ENCODE measurements around the gene ATP1B1.

The ATP1B1 gene

DNA sequence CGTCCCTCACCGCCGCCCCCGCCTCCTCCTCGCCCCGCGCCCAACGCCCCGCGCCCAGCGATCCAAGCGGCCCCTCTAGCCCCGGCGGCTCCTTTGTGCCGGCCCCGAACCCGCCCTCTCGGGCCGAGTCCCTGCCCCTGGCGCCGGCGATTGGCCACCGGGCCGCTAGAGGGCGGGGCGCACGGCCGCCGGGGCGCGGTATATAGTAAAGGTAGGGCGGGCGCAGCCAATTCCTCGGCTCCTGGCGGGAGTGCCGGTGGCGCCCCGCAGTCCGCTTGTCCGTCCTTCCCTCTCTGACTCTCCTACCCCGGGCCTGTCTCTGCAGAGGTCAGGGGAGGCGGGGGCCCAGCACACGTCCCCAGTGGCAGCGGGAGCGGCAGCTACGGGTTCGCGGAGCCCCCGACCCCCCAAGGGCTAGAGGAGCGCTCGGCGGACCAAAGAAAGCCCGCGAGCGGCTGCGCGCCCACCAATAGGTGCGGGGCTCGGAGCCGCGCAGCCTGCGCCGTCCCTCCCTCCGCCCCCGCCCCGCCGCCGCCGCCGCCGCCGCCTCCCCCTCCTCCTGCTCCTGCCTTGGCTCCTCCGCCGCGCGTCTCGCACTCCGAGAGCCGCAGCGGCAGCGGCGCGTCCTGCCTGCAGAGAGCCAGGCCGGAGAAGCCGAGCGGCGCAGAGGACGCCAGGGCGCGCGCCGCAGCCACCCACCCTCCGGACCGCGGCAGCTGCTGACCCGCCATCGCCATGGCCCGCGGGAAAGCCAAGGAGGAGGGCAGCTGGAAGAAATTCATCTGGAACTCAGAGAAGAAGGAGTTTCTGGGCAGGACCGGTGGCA is at the start of gene ATP1B1:
ATP1B1 (plus strand) TSS at position 596 of the 826 bp plus-strand sequence; CDS start at position 736, 140 bp downstream.
- peak; percentile 95 for DNase-seq (ENCODE audit: low spot score)

DNA sequence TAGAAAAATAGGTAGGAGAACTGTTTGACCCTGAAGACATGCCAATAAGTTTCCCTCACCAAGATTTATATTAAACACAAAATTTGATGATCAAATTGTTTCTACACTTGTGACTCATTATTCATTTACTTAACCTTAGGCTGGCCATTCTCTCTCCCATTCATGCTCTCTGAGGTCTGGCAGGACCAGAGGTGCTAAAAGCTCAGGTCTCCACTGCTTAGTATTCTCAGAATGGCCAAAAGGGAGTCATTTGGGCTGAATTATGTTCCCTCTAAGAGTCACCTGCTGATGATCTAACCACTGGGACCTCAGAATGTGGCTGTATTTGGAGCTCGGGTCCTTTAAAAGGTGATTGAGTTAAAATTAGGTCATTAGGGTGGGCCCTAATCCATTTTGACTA is 47.1 kb upstream of the ATP1B1 start:
- DNase-seq (ENCODE audit: low spot score): no peak

DNA sequence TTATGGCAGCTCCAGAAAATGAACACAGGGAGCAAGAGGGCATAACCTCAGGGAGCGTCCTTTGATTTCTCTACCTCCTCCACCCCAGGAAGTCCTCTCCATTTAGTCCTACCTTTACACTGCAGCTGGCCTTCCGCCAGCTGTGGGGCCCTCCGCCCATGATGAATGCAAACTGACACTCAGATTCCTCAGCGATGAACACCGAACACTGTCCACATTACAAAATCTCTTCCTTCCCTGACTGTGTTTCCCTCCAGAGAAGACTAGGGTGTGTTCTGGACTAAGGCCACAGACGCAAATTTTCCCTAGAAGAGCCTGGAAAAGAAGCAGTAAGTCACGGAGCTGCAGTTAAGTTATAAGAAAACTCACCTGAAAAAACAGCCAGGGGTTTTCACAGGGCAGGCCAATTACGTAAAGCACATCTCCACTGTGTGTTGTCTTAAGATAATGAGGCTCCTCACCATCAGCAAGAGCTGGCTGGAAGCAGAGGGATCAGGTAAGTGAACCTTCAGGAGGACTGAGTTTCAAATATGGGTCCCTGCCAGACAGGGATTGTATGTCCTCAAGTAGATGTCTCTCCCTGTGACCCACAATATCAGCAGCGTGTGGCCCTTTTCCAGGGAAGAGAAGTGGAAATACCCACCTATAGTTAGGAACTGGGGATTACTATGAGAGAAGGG is 46.3 kb upstream of the ATP1B1 start:
- no peak for DNase-seq (ENCODE audit: low spot score)

DNA sequence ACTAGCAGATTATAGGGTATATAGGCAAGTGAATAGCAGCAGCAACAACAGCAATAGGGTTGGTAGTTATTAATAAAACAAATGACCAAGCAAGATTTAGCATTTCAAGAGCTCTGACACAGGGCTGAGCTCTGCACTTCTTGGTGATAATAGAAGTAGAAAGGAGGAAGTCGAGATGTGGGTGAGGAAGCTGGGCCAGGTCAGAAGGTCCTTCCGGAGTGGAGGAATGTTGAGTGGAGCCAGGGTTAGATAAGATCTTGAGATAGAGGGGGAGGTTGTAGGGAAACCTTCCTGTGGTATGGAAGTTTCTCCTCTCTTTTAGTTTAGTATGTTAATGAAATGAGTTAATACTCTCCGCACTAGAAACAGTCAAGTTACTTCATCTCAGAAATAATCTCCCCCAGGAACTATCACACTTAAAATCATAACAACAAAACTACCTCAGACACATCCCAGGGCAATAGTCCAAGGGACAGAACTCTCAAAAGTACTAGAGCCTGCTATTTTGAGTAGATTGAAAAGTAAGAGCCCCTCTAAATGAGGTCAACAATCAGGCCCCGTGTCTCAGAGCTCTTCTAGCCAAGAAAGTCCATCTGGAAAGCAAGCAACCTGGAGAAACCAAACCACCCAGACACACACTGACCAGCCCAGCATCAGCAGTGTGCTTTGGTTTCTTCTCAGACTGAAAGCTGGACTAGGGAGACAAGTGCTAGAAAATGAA is 45.4 kb upstream of the ATP1B1 start:
- no peak for DNase-seq (ENCODE audit: low spot score)

DNA sequence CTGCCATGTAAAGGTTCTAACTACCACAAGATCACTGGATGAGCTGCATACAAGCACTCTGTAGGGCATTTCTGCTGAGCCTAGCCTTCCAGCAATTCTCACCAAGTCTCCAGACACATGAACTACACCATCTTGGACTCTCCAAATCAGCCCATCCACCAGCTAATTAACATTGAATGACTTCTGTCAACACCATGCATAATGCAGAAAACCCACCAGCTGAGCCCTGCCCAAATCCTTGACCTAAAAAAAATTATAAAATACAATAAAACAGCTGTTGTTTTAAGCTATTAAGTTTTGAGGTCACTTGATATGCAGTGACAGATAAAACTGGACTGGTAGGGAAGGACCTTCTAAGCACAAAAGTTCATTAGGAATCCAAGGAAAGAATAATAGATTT is 44.3 kb upstream of the ATP1B1 start:
- DNase-seq (ENCODE audit: low spot score): no peak

DNA sequence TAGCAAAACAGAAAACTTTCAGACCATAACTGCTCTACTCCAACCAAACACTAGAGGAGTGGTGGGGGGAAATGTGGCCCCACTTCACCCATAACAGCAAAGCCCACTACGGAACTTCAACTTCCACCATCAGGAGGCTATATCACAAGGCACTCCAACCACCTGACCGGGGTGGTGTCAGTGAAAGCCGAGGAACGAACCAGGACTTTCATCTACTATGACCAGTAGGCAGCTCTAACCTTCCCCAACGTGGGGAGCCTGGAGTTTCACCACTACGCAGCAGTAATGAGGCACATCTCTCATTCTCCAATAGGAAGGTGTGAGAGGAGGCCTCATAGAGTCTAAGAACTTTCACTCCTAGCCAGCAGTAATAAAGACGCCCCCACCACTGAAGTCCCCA is 42.4 kb upstream of the ATP1B1 start:
- DNase-seq (ENCODE audit: low spot score): no peak

DNA sequence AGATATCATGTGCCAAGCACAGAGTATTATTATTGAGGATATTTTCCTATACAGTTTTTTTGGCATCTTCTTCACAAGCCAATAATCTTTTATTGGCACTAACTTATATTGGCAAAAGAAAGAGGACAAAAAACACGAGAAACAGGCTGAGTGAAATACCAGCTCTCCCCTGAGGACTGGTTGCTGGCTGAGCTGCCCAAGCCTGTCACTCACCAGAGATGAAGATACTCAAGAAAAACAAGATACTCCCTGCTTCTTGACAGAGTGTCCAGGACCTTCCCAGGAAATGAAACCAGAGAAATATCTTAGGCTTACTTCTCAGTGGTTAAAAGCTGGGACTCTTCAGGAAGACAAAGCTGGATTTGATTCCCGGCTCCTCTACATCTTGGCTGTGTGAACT is 35.9 kb upstream of the ATP1B1 start:
- DNase-seq (ENCODE audit: low spot score): no peak

DNA sequence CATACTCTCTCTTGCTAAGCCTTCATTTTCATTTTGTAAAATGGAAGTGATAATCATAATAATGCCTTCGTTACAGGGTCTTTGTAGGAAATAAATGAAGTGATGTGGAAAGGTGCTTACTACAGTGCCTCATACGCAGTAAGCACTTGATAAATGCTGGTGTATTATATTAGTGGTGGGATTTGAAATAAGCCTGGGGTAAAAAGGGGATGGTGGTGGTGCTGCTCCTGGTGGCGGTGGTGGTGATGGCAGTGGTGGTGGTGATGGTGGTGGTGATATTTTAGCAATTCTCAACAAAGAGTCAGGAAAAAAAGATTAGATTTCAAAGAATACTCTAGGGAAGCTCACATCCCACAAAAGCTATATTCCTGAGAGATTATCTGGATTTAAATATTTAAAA is 35.5 kb upstream of the ATP1B1 start:
- no peak for DNase-seq (ENCODE audit: low spot score)

DNA sequence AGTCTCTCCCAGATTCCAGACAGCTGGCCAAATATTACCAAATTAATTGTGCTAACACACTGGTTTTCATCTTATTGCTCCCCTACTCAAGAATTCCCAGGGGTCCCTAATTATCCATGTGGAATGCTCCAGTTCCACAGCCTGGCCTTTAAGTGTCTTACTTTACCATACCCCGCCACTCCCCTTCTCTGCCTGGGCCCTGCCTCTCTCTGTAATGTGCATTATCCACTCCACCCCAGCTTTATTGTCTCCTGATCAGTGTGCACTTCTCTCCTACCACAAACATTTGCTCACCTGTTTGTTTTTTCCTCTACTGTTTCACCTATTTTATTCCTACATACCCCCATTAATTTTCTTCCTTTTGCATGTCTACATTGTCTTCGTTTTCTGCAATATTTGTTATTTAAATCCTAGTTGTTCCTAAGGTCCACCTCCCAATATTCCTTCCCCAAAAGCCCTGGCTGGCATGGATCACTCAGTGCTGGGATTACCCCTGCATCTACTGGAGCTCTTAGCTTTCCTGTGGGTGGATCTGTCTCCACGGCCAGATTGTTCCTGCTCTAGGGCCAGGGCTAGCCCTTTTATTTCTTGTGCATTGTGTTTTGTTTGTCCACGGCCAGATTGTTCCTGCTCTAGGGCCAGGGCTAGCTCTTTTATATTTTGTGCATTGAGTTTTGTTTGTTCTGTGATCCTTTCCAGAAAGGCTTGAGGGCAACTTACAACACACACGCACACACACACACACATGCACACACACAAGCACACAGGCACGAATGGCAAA is 33.4 kb upstream of the ATP1B1 start:
- no peak for DNase-seq (ENCODE audit: low spot score)

DNA sequence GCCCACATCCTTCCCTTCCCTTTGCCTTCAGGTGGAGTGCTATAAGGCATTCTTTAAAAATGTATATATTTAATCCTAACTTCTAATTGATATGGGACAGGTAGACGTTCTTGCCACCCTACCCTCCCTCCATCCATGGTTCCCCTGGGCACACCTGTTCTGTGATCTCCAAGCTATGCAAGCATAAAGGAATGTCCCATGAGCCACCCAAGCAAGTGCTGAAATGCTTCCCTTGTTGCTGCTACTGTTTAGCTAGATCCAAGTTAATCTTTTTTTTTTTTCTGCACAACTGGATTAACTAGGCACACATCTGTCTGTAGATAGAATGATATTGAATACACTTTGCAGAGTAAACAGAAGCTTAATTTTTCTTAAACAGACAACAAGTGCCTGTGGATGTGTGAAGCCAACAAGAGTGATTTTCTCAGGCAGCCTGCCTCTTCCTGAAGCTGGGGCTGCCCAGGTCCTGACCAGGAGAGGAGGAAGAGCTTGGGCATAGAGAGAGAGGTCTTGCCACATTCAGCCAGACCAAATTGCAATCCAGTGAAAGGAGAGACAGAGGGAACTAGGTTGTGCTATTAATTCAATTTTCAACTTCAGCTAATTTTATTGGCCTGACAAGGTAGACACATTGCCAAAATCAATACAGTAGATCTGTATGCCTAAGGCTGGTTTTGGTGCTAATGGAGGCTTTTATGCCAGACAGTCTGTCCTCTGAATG is 28.2 kb upstream of the ATP1B1 start:
- no peak for DNase-seq (ENCODE audit: low spot score)

DNA sequence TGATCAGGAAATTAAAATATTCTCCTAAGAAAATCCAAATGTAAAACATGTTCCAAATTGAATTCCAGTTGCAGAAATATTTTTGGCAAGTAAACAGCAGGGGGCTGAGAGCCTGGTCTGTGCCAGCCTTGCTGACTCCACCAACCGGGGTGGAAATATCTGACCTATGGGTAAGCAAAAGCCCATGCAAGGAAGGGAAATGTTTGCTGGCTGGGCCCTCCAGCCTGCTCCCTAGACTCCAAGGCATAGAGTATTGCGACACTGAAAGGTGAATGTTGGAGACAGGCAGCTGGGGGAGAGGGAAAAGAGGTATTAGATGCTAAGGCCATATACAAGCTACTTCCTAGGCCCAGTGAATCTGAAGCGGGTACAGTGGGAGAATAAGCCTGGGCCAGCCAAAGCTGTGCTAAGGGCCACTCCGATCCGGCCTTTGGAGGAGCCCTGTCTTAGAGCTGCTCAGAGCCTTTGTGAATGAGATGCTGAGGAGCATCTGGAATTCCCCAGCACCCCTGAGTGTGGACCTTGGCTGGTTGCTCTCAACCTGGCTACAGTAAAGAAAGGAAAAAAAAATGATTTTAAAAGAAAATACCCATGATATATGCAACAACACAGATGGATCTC is 24.9 kb upstream of the ATP1B1 start:
- DNase-seq (ENCODE audit: low spot score): no peak

DNA sequence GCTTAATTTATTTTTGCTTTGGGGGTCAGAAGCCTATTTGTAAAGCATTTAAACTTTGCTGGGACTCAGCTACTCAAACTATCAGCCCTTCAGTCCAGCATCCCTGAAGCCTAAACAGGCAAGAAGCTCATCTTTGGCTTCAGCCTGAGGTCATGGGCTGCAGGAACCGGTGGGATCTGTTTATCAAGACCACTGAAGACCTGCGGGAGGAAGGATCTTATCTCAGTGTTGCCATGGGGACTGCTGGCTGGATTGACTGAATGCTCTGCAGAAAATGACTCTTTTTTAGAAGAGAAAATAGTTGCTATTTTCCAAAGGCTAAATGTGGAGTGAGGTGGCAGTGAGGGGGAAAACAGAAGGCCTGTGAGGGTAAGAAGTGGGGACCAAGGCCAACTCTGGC is 20.6 kb upstream of the ATP1B1 start:
- DNase-seq (ENCODE audit: low spot score): no peak

DNA sequence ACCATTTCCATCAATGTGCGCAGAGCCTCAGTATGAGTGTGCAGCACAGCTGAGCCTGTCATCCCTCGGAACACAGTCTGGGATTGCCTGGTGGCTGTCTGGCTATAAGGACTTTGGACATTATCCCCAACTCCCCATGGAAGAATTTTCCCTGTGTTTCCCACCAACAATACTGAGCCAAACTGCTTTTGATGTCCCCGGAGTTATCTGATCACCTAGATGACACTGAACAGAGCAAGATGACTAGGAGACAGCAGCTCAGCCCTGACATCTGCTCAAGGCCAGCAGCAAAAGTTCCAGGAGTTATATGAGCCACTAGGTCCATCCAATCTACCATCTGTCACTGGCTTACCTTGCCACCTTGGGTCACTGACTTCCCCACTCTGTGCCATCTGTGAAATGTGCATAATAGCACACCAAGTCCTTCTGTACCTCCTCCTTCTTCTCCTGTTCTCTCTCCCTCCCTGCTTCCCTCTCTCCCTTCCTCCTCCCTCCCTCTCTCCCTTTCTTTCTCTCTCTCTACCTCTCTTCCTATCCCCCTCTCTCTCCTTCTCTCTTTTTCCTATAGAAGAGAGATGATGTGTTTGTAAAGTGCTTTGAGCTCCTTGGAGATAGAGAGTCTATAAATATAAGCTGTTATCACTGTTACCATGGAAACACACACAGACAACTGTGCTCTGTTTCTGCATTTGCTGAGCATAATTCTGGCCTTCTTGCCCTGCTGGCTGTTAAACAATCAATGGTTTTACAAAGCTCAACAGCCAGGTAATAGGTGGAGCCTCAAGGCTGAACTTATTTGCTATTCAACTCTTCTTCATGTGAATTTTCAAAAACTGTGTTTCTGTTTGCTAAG is 19.7 kb upstream of the ATP1B1 start:
- DNase-seq (ENCODE audit: low spot score): no peak

DNA sequence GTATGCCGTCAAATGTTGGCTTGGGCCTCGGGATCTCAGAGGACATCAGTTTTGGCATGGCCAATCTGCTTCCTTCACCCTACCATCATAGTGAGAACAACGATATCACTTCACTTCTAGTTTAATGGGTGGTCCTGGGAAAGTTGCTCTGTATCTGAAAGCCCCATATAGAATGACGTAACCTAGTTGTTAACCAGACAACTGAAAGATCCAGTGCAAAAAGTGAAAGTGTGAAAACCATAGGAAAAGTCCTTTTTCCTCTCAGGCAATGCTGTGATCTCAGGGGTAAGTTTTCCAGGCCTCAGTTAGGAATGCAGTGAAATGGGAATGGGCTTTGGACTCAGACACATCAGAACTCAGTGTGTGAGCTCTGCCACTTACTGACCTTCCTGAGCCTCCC is 18.6 kb upstream of the ATP1B1 start:
- DNase-seq (ENCODE audit: low spot score): no peak

DNA sequence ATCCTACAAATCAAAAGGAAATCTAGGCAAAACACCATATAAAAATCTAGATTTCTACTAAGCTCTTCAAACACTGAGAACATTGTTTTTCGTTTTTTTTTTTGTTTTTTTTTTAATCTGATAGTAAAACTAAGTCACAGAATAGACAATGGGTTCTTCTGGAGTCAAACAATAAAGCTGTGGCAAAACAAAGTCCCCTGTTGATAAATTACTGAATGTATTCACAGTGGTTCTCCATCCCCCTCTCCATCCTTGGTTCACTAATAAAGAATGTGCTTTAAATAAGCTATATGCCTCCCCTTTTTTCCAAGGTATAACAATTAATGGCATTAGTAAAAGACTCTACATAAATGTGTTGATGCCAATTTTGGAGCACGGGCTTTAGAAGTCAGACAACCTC is 16.7 kb upstream of the ATP1B1 start:
- no peak for DNase-seq (ENCODE audit: low spot score)

DNA sequence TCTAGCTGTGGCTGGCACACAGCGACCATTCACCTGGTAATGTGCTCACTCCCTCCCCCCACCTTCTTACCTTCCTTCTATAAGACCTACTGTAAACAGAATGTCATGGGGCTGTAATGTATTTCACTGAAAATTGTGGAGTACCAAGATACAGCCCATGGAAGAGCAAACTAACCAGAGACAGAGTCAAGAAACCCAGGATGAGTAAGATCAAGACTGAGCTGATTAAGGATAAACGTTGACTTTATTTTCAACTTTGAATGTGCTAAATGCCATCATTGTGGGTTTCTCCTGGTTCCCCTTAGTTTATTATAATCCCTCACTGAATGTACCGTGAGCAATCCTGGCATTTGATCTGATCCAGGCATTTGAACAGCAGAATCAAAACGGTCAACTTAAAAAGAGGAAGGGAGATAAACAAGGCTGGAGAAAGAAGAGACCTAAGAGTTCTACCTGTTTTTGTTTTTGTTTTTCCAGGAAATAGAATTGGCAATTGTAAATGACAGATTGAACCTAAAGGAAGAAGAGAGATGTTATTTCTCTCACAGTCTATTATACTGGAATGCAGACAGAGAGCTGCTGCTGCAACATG is 16.1 kb upstream of the ATP1B1 start:
- DNase-seq (ENCODE audit: low spot score): no peak

DNA sequence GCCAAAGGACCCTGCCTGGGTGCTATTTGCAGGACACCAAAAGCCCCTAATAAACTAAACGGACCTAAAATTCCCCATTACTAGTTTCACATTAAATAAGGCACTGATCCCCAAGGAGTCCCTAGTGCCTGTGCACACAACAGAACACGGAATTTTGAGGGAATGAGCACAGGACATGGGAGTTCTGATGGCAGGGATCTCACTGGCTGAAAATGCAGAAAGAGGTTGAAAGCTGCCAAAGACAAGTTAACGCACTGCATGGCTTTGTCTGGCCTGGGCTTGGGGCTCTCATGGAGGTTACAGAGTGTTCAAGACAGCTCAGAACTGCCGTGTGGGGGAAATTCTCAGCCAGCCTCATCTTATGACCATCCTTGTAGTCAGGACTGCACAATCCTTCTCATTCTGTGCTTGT is 15.6 kb upstream of the ATP1B1 start:
- no peak for DNase-seq (ENCODE audit: low spot score)

DNA sequence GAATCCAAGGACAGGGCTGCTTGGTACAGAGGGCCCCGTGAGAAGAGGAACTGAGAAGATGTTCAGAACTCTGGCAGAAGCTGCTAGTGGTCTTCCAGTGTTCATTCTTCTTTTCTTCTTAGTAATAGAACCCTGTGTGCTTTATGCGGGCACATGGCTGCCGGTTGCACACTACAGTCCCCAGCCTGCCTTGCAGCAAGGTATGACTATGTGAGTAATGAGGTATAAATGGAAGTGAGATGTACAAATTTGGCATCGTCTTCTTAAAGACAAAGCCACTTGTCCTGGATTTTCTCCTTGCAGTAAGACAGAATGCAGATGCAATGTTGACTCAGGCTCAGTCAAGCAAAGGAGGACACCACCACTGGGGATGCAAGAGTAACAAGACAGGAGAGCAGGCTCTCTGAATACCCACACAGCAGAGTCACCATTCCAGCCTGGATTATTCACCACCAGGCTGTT is 15.0 kb upstream of the ATP1B1 start:
- DNase-seq (ENCODE audit: low spot score): no peak

DNA sequence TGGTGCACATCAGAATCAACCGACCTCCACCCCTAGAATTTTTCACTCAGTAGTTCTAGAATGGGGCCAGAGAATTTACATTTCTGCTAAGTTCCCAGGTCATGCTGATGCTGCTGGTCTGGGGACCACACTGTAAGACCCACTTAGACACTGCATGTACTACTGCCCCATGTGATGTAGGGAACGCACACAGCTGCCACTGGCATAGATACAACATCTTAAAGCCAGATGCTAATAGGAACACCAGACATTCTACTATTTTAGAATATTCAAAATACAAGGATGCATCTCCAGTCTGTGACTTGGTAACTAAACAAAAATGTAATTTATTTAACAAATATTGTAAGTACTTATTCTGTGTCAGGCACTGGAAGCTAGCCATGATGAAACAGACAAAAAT is 14.1 kb upstream of the ATP1B1 start:
- no peak for DNase-seq (ENCODE audit: low spot score)

Measured in germinal center (tissue), 1 donor.